ENCODE results near the gene RGS5.

- TF ChIP-seq CTCF (IDR thresholded peaks at IDR 0.05; ENCODE audit: insufficient read depth, low read length, poor library complexity, severe bottlenecking) (no peak), EZH2phosphoT487 (conservative IDR thresholded peaks at IDR 0.05; ENCODE audit: low read length) (no peak)
These were observed 35.7 kb downstream of the RGS5 start for GRCh38 chr1:163166886-163167555.

Data from SU-DHL-6 (cell line).